Measurements from ENCODE around the gene SND1. TPM values are rescaled to one million over a fixed set of nuclear protein-coding genes. Genes with fewer than 3 reads are reported as not detected.
A peak's percentile ranks its signal among the peaks of the same experiment; 100 is the strongest.

Gene SND1
- total RNA-seq, 1 experiment from 2014 or later = 172 TPM

DNA sequence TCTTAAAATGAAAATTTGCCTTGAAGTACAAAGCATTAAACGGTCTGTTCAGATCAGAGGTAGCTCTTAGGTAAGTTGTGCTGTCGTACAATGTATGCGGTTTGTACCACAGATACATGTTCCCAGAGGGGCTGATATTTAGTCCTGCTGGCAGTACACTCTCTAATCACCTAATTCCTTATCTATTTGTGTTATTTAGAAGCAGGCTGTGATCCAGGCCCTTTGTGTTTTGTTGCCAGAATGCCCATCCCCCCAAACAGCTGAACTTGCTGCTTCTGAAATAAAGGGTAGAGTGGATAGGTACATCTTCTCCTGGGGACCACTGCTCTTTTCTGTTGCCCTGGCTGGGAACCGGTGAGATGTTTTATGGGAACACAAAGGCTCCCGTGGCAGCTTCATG, 84.5 kb downstream of the SND1 start:
- H3K36me3 ChIP-seq = peaks cover 35% of the 10 kb centered on the region
- no peaks in the 10 kb centered on the region for H3K9me3 ChIP-seq (replicated peaks)
- H3K4me1 ChIP-seq (replicated peaks) = no peaks in the 10 kb centered on the region
- DNase-seq (ENCODE audit: low read depth in 1 of 2, low spot score in 2 of 2) = no peak
- H3K27ac ChIP-seq = no peak overlapping the region
- H3K27me3 ChIP-seq (replicated peaks) = no peaks in the 10 kb centered on the region
- H3K4me3 ChIP-seq = no peak overlapping the region

DNA sequence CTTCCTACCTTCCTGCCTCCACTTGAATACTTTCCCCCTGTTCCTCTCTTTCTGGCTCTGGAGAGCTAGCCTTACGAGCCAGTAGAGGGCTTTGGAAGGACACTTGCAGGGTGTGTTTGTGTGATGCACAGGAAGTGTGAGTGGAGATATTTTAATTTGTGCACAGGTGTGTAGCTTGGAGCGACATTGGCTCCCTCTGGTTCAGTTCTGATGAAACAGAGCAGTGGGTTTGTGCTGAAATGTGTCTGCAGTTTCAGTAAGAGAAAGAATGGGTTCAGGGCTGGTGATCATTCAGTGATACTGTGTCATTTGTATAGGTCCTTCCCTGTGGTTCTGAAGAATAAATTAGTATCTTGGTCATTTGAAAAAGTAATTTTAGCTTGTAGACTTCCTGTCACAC, 86.9 kb downstream of the SND1 start:
- DNase-seq (ENCODE audit: low read depth in 1 of 2, low spot score in 2 of 2) = no peak
- no peak overlapping the region for H3K4me3 ChIP-seq
- no peak overlapping the region for H3K27ac ChIP-seq

DNA sequence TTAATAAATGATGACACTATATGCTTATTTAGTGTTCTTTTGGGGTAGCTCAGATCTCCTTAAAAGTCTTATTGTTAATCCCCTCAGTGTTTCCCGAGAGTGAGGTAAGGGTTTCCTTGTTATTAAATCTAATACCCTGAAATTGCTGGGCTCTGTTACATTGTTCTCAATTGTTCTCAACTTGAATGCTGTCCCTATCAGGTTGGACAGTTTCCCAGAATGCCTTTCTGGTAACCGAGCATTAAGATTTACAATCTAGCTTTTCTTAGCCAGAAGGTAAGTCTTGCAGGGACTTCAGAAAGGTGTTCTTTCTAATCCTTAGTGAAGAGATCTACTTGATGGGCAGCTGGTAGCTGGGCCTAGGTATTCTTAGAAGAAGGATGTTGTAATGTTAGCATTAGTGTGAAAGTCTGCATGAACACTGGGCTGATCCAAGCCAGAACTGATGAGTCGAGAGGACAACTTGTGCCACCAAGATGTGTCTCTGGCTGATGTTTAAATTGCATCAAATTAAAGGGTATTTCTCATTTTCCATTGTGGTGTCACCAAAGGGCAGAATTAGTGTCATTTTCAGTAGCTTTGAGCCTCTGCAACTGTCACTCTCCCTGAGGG, 89.9 kb downstream of the SND1 start:
- DNase-seq (ENCODE audit: low read depth in 1 of 2, low spot score in 2 of 2) = no peak
- H3K4me3 ChIP-seq = no peak overlapping the region
- H3K27ac ChIP-seq = no peak overlapping the region
- H3K9me3 ChIP-seq (replicated peaks) = no peaks in the 10 kb centered on the region
- H3K36me3 ChIP-seq = peaks cover 28% of the 10 kb centered on the region
- peaks cover 23% of the 10 kb centered on the region for H3K4me1 ChIP-seq (replicated peaks)
- H3K27me3 ChIP-seq (replicated peaks) = no peaks in the 10 kb centered on the region

More for the DNA sequence above, 86.9 kb downstream of the SND1 start:
- Histone ChIP-seq H3K27me3 (replicated peaks) (no peaks in the 10 kb centered on the region), H3K4me1 (replicated peaks) (no peaks in the 10 kb centered on the region; the same call in 1 of the 2 replicates), H3K9me3 (replicated peaks) (no peaks in the 10 kb centered on the region), H3K36me3 (peaks cover 31% of the 10 kb centered on the region)

DNA sequence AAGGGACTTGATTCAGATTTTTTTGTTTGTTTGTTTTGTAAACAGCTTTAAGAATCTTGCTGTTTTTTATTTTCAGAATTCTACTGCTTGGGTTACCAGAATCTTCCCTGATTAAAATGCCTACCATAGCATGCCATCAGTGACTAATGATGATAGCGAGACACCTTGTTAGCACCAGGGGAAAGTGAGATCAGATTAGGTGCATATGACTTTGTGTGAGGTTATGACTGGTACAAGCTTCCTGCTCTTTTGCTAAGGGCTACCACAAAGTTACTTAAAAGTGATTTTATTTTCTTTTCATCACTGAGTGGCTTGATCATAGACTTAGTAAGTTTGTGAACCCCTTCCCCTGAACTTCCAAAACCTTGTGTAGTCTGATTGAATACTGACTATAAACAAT, 93.5 kb downstream of the SND1 start:
- H3K27ac ChIP-seq = no peak overlapping the region
- peaks cover 30% of the 10 kb centered on the region for H3K36me3 ChIP-seq
- DNase-seq (ENCODE audit: low read depth in 1 of 2, low spot score in 2 of 2) = peak in 1 of 2 experiments; percentile 24
- no peaks in the 10 kb centered on the region for H3K9me3 ChIP-seq (replicated peaks)
- H3K4me3 ChIP-seq = no peak overlapping the region
- peaks cover 23% of the 10 kb centered on the region for H3K4me1 ChIP-seq (replicated peaks)
- no peaks in the 10 kb centered on the region for H3K27me3 ChIP-seq (replicated peaks)

DNA sequence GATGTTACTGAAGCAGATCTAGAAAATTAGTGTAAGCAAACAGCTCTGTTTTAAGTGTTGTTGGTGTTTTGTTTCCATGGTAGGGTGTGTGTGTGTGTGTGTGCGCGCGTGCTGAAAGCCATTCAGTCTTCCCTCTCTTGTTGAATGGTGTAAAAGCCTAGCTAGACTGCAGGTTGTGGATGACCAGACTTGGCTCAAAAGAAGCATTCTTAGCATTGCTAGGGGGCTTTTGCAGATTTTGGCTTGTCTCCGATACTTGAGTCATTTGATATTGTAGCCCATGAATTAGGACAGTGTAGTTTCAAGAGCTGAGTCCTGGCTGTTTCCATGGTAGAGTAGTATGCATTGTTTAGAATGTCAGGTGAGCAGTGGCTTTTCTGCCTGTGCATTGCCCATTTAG, 99.1 kb downstream of the SND1 start:
- no peak for DNase-seq (ENCODE audit: low read depth in 1 of 2, low spot score in 2 of 2)
- H3K9me3 ChIP-seq (replicated peaks) = no peaks in the 10 kb centered on the region
- H3K4me3 ChIP-seq = no peak overlapping the region
- H3K4me1 ChIP-seq (replicated peaks) = peaks cover 3% of the 10 kb centered on the region; the same call in 1 of the 2 replicates
- no peak overlapping the region for H3K27ac ChIP-seq
- peaks cover 11% of the 10 kb centered on the region; the same call in 1 of the 2 replicates for H3K36me3 ChIP-seq
- H3K27me3 ChIP-seq (replicated peaks) = no peaks in the 10 kb centered on the region

DNA sequence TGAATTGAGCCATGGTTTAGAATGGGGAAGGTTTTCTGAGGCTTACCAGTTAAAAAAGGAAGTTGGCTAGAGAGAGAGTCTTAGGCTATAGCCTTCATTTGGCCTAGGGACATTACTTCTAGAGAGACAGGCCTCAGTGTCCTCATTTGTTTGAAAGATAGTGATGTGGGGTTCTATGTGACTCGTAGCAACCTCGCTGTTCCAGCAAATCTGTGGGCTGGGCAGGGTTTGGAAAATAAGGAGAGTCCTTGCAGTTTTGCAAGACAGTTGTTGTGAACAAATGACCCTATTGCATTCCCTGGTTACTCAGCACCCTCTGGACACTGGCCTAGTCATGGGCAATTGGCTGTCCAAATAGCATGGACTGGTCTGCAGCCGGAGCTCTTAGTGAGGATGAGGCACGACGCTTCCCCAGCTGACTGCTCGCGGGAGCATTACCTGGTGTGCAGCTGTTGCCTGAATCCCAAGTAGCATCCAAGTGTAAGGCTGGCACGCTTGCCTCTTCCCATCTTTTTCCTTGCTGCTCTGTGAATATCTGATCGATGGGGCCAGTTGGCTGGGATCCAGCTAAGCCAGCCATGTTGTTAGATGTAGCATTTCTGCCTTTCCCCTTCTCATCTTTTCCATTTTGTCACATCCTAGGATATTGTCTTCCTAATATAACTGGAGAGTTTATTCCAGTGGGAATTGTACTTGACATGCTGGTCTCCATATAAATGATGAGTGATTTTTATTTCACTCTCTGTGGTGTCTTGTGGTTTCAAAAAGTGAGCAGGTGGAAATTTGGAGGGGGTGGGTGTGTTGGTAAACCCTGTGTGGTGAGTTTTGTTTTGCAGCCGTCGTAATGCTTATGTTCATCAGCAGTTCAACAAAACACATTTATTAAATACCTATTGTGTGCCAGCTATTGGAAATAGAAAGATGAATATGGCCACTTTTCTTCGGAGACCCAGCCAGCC, 99.8 kb downstream of the SND1 start:
- Histone ChIP-seq H3K9me3 (replicated peaks) (no peaks in the 10 kb centered on the region), H3K27ac (no peak overlapping the region), H3K36me3 (peaks cover 11% of the 10 kb centered on the region; the same call in 1 of the 2 replicates), H3K4me3 (no peak overlapping the region), H3K4me1 (replicated peaks) (no peaks in the 10 kb centered on the region), H3K27me3 (replicated peaks) (no peaks in the 10 kb centered on the region)
- DNase-seq (ENCODE audit: low read depth in 1 of 2, low spot score in 2 of 2) = no peak

DNA sequence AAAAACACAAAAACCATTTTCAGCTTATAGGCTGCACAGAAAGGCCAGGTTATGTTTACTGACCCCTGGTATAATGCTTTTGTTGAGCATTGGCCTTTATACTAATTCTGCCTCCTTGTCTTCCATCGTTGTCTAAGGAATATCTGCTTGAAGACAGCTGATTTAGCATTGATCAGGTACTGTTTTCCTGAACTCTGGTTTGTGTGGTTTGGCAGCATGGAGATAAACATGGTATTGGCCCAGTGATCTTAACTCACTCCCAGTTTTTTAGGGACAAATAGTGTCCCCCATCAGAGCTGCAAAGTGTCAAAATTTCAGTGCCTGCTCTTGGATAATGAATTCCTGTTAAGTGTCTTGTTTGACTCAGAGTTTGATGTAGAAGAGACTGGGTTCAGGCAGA, 100.8 kb downstream of the SND1 start:
- H3K27ac ChIP-seq = no peak overlapping the region
- no peaks in the 10 kb centered on the region for H3K4me1 ChIP-seq (replicated peaks)
- no peak for DNase-seq (ENCODE audit: low read depth in 1 of 2, low spot score in 2 of 2)
- no peaks in the 10 kb centered on the region for H3K9me3 ChIP-seq (replicated peaks)
- H3K36me3 ChIP-seq = peaks cover 5% of the 10 kb centered on the region; the same call in 1 of the 2 replicates
- H3K27me3 ChIP-seq (replicated peaks) = no peaks in the 10 kb centered on the region; the same call in 1 of the 2 replicates
- H3K4me3 ChIP-seq = no peak overlapping the region

DNA sequence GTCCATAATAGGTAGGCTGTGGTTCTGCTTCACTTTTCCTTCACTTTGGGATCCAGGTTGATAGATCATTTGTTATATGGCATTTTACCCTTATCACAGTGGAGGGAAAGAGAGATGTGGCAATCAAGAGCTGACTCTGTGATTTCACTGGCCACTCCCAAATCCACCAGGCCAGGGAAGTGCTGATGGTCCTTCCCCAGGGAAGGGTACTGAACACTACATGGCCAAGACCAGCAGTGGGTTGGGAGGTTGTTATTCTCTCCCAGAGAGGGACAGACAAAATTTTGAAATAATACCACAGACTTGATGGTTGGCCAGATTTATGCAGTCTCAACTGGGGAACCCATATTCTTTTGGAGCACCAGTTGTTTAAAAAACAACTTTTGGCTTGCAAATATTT, 102.5 kb downstream of the SND1 start:
- H3K27me3 ChIP-seq (replicated peaks) = no peaks in the 10 kb centered on the region; the same call in 1 of the 2 replicates
- DNase-seq (ENCODE audit: low read depth in 1 of 2, low spot score in 2 of 2) = no peak
- no peaks in the 10 kb centered on the region for H3K9me3 ChIP-seq (replicated peaks)
- H3K36me3 ChIP-seq = peaks cover 3% of the 10 kb centered on the region; the same call in 1 of the 2 replicates
- no peak overlapping the region for H3K27ac ChIP-seq
- H3K4me3 ChIP-seq = no peak overlapping the region
- no peaks in the 10 kb centered on the region for H3K4me1 ChIP-seq (replicated peaks)

DNA sequence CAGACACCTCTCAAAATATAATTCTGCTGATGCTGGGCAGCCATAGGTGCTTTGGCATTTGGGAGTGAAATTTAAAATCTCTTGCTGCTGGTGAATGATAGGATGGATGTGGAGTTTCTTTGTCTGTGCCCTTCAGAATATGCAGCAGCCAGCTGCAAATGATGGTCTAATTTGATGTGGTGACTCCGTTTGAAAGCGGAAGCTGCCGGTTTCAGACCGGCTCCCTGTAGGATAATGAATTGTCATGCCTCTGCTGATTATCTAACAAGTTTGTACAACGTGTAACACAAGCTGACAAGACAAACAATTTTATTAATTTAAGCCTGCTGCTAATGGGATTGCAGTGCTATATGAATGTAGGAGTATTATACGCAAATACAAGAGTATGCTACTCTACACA, 103.5 kb downstream of the SND1 start:
- no peaks in the 10 kb centered on the region for H3K9me3 ChIP-seq (replicated peaks)

DNA sequence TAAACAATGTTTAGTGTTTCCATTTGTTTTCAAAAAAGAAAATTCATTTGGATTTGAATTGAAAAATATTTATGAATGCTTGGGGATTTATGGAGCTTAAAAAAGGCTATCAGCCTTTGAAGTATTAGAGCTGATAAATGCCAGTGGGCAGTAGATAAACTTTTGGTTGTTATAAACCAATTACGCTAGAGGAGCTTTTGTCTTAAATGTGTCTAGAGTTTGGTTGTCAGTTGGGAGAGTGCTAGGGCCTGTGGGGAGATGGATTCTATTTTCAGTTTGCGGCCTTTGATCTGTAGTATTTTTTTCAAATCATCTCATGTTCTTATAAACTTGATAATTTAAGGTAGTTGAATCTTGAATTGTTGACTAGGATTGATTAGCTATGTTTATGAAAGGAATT, 104.0 kb downstream of the SND1 start:
- Histone ChIP-seq H3K27ac (no peak overlapping the region), H3K4me1 (replicated peaks) (no peaks in the 10 kb centered on the region), H3K9me3 (replicated peaks) (no peaks in the 10 kb centered on the region), H3K27me3 (replicated peaks) (no peaks in the 10 kb centered on the region; the same call in 1 of the 2 replicates), H3K4me3 (no peak overlapping the region), H3K36me3 (peaks cover 6% of the 10 kb centered on the region; the same call in 1 of the 2 replicates)
- no peak for DNase-seq (ENCODE audit: low read depth in 1 of 2, low spot score in 2 of 2)

More for the DNA sequence above, 103.5 kb downstream of the SND1 start:
- H3K36me3 ChIP-seq = peaks cover 6% of the 10 kb centered on the region; the same call in 1 of the 2 replicates
- no peak overlapping the region for H3K27ac ChIP-seq
- no peak overlapping the region for H3K4me3 ChIP-seq
- no peaks in the 10 kb centered on the region for H3K4me1 ChIP-seq (replicated peaks)
- no peaks in the 10 kb centered on the region; the same call in 1 of the 2 replicates for H3K27me3 ChIP-seq (replicated peaks)
- DNase-seq (ENCODE audit: low read depth in 1 of 2, low spot score in 2 of 2) = no peak

DNA sequence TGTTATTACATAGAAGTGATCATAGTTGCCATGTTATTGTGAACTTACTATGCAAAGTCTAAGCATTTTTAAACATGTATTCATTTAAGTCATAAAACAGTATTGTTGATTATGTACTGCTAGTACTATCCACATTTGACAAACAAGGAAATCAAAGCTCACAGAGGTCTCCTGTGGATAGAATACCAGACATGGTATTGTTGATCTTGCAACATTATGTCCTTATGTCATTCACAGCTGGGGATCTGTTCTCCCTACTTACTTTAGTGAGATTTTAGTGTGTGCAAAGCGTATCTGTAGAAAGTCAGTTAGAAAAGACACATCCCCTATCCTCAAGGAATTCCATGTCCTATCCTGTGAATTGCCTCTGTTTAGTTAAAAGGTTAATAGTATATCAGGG, 106.1 kb downstream of the SND1 start:
- no peaks in the 10 kb centered on the region for H3K9me3 ChIP-seq (replicated peaks)
- H3K36me3 ChIP-seq = 0 out of 2 replicates have a peak, but pooled peaks cover 6% of the 10 kb centered on the region
- no peak overlapping the region for H3K27ac ChIP-seq
- no peaks in the 10 kb centered on the region; the same call in 1 of the 2 replicates for H3K27me3 ChIP-seq (replicated peaks)
- H3K4me1 ChIP-seq (replicated peaks) = no peaks in the 10 kb centered on the region
- no peak overlapping the region for H3K4me3 ChIP-seq
- DNase-seq (ENCODE audit: low read depth in 1 of 2, low spot score in 2 of 2) = no peak

DNA sequence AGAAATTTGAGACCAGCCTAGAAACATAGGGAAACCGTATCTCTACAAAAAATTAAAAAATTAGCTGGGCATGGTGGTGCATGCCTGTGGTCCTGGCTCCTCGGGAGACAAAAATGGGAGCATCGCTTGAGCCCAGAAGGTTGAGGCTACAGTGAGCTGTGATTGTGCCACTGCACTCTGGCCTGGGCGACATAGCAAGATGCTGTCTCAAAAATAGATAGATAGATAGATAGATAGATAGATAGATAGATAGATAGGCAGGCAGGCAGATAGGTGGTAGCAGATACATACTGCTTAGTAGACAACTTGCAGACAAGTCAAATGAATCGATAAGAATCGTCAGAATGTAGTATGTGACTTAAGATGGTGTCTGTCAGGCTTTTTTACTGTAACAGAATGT, 106.9 kb downstream of the SND1 start:
- no peaks in the 10 kb centered on the region; the same call in 1 of the 2 replicates for H3K27me3 ChIP-seq (replicated peaks)
- DNase-seq (ENCODE audit: low read depth in 1 of 2, low spot score in 2 of 2) = no peak
- H3K27ac ChIP-seq = no peak overlapping the region
- 0 out of 2 replicates have a peak, but pooled peaks cover 6% of the 10 kb centered on the region for H3K36me3 ChIP-seq
- H3K4me3 ChIP-seq = no peak overlapping the region
- no peaks in the 10 kb centered on the region for H3K4me1 ChIP-seq (replicated peaks)
- H3K9me3 ChIP-seq (replicated peaks) = no peaks in the 10 kb centered on the region

DNA sequence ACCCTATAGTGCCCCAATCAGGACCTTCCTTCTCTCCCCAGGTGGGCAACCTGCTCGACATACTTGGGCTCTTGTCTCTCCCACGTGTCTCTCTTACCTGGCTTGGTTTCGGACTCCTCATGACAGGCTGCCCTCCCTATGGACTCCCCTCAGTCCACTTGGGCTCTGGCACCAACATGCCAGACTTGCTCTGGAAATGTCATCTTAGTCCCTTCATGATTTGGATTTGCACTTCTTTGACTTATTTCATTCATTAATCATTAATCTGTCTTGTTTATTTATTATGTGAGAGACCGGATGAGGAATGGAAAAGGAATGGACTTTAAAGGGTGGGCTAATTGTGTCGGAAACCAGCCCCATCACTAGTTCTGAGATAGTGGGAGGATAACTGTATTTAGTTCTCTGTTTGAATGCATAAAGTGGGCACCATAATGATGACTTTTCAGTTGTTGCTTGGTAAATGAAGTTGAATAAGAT, 108.0 kb downstream of the SND1 start:
- no peak overlapping the region for H3K27ac ChIP-seq
- 0 out of 2 replicates have a peak, but pooled peaks cover 6% of the 10 kb centered on the region for H3K36me3 ChIP-seq
- H3K4me1 ChIP-seq (replicated peaks) = no peaks in the 10 kb centered on the region
- DNase-seq (ENCODE audit: low read depth in 1 of 2, low spot score in 2 of 2) = no peak
- H3K9me3 ChIP-seq (replicated peaks) = no peaks in the 10 kb centered on the region
- no peaks in the 10 kb centered on the region; the same call in 1 of the 2 replicates for H3K27me3 ChIP-seq (replicated peaks)
- no peak overlapping the region for H3K4me3 ChIP-seq
